GDM1 (cell line): ENCODE measurements around the gene NT5C3B.

Source experiments
- DNase-seq: peaks from one replicate; lab custom pipeline; 2025; lab: John Stamatoyannopoulos, UW

The NT5C3B gene

DNA sequence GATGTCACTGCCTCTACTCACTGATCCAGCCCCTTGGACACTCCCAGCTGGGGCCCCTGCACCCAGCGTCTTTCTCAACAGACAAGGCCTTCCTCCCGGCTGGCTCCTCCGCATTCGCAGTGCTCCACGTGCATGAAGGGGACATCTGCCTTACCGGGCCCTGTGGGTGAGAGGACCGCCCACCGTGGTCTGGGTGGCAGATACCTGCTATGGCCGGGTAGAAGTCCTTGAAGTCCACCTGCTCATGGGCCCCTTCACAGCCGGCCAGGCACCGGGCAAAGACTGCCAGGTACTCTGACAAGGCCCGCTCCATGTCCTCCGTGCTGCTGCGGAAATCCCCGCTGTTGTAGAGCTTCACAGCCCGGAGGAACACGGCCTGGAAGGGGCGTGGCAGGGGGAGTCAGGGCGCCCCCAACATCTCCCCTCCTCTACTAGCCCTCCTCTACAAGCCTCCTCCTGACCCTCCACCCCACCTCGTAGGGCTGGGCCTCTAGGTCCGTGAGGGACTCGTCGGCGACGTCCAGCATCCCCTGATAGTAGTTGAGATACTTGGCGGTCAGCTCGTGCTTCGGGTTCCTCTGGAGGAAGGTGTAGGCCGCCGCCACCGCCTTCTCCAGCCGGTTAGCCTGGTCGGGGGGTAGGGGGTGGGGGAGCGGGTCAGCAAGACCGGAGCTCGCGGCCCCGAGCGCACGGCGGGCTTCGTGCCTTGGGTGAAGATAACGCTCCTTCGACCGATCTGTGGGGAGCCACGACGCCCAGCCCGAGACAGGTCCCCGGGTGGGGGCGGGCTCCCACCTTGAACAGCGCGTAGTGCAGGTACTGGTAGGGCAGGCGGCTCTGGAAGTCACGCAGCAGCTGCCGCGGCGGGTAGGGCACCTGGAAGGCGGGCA lies 25.1 kb downstream of the NT5C3B start:
- DNase-seq = no peak

DNA sequence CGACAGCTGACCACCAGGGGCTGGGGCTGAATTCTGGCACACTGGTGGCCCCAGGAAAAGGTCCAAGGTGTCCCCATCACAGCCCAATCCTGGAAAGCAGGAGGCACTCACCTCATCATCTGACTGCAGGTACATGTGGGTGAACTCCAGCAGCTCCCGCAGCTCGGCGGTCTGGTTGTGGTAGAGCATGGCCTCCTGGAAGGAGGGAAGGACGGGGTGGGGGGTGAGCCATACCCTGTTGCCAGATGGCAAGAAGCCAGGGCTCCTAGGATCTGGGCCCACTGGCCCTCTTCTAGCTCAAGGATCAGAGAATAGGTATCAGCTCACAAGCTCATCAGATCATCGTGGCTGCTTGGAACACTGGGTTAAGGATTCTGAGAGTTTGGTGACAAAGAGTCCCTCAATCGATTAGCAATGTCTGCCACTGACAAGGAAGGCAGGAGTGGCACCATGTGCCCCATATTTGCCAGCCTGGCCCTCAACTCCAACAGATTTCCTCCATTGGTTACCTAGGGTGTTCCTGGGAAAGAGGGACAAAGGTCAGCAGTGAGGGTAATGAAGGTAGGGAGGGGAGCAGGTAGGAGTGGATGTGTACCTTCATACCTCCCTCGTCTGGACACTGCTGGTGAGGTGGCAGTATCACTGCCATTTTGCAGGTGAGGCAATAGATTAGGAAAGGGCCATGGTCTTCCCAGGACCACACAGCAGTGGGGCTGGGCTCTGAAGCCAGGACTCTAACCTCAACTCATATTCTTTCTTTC lies 29.2 kb downstream of the NT5C3B start:
- DNase-seq = no peak

DNA sequence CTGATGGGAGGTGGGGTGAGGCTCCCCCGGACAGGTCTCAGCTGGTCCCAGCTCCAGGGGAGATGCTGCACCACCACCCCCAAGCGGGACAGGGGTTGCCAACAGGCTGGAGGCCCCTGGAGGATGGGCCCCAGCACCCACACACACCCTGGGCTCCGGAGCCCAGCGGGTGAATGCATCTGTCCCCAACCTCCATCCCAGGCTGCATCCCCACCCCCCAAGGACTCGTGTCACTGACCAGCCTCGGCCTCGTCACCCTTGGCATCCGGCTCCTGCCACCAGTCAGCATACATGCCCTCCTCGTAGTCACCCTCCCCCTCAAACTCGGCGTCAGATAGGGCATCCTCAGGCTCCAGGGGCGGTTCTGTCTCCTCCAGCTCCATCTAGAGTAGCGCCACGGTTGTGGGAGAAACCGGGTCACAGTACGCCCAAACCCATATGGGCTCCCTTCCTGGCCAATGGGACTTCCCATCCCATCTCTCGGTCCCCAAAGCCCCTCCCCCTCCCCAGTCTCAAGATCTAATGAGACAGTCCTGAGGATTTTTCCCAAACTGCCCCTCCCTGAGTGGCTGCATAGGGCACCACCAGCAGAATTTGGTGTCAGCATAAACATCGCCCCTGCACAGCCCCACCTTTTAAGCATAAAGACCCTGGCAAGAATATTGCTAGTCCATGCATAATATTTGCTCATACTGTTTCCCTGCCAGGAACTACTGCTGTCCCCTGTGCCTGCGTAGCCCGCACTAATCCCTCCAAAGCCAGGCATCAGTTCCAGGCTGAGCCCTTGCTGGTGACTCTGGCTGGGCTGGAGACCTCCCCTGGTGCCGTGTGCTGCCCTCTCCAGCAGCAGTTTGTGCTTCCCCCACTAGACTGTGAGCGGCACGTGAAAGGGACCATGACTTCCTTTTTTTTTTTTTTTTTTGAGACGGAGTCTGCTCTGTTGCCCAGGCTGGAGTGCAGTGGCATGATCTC lies 32.7 kb downstream of the NT5C3B start:
- DNase-seq = peak; percentile 26

DNA sequence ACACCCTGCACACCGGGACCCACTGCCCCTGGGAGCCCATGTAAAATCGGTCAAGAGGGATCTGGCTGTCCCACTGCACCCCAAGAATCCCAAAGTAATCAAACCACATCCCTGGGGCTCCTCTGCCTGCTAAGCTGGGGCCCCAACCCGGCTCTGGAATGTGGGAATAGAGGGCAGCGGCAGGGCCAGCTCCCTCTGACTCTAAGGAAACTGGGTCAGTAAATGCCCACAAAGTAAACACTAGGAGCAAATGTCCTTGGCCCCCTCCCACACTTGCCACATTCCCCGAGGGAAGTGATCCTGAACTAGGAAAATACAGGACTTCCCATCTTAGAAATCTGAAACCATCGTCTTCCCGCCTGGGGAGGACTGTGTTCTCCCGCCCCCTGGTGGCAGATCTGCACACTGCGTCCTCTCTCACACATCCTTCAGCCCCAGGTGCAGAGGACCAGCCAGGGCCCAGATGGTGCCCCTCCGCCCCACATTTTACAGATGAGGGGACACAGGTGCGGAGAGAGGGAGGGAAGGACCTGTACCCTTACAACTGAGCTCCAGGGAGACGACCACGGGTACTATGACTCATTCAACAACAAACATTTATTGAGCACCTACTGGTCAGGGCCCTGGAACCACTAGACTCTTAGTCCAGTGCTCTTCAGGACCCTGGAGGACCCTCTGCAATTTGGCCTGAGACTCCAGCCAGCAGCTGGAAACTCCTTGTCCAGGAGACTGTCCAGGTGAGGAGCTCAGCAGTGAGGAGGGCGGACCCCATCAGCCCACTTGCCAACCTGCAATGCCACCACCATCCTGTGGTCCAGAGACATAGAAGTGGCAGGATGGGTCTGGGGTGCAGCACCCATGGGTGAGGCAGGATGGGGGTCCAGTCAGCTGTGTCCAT lies 34.4 kb downstream of the NT5C3B start:
- DNase-seq = peak; percentile 21

DNA sequence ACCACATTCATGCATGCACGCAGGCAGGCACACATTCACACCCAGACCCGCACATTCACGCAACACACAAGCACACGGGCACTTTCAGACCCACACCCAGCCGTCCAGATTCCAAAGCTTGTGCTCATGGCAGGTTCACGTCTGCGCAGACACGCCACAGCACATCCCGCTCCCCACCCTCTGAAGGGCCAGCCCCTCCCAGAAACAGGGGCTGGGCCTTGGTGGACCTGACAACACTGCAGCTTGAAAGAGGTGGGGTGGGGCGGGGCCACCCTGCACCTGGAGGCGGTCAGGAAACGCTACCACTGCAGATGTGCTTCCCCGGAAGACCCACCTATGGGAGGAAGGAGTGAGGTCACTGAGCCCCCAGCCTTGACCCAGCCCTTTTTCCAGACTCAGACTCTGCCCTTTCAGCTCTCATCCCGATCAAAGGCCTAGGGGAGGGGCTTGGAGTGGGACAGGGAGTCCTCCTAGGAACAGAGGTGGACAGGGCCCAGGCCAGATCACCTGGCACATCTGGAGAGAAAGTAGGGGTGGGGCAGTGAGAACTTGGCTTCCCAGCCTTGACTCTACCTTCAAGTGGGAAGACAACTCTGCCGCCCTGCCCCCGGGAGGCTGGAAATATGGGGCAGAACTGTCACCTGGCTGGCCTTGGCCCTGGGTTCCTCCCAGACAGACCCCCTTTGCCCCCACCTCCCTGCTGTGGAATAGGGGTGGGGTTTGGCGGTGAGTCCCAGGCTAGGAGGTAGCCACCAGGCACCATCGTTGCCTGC lies 35.2 kb downstream of the NT5C3B start:
- no peak for DNase-seq

DNA sequence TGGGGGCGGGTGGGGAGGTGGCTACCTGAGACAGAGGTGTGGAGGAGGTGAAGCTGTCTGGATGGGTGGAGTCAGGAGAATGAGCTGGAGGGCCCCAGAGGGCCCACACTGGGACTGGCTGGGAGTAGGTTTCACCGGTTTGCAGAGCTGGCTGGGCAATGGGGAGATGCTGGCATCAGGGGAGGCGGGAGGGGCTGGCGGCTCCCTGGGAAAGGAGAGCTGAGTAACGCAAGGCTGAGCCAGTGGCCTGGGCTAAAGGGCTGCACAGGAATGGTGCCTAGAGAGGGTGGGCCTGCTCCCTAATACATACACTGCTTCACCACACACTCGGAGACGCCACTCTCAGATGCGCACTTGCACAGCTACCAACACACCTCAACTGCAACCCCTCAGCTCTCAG lies 36.7 kb downstream of the NT5C3B start:
- no peak for DNase-seq

DNA sequence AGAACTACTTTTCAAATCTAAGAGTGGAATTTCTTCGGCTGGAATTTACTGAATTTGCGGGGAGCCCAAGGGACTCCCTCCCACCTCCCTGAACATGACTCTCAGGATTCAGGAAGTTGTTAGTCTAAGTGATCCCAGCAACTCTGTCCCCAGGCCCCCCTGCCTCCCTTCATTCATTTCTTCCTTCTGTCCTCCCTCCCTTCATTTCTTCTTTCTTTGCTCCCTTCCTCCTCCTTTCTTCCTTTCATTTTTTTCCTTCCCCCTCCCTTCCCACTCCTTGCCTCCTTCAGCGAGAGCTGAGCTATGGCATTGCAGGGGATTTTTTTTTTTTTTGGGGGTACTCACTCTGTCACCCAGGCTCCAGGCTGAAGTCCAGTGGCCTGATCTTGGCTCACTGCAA lies 38.7 kb downstream of the NT5C3B start:
- no peak for DNase-seq

DNA sequence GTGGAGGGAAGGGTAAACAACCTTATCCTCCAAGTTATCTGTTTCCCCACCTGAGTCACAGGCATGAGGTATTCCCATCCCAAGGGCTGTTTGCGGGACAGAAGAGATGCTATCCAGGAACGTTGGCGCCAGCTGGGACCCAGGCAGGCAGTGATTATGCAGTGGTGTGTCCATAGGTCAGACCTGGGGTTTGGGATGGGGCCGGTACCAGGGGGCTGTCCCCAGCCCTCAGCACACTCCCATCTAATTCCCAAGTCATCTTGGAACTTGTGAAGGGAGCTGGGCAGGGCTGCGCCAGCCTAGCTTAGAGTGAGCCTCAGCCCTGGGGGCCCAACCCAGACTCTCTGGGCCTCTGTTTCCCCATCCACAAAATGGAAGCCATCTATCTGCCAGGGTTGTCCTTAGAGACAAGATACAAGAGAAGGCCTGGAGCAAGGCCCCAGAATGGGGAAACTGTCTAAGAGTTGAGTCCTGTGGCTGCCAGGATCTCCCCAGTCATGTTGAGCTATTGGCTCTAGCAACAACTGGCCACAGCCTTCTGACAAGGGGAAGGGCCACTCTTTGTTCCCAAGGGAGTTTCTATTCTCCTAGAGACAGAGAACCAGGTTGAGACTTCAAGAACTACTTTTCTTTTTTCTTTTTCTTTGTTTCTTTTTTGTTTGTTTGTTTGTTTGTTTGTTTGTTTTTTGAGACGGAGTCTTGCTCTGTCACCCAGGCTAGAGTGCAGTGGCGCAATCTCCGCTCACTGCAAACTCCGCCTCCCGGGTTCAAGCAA lies 39.7 kb downstream of the NT5C3B start:
- DNase-seq = no peak

DNA sequence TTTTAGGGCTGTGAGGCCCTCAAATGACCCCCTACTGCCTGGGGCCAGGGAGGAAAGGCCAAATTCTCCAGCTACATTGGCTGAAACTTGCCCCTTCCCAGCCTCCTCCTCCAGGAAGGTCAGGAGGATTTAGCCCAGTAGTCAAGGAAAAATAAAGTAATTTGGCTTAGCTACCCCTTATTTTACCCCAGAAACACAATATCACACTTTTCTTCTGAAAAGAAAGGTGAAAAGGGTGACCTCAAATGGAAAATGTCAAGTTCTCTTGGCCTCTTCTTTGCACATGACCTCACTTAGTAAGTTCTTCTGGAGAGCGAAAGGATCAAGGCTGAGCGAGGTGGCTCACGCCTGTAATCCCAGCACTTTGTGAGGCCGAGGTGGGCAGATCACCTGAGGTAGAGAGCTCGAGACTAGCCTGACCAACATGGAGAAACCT lies 41.5 kb downstream of the NT5C3B start:
- DNase-seq = no peak

DNA sequence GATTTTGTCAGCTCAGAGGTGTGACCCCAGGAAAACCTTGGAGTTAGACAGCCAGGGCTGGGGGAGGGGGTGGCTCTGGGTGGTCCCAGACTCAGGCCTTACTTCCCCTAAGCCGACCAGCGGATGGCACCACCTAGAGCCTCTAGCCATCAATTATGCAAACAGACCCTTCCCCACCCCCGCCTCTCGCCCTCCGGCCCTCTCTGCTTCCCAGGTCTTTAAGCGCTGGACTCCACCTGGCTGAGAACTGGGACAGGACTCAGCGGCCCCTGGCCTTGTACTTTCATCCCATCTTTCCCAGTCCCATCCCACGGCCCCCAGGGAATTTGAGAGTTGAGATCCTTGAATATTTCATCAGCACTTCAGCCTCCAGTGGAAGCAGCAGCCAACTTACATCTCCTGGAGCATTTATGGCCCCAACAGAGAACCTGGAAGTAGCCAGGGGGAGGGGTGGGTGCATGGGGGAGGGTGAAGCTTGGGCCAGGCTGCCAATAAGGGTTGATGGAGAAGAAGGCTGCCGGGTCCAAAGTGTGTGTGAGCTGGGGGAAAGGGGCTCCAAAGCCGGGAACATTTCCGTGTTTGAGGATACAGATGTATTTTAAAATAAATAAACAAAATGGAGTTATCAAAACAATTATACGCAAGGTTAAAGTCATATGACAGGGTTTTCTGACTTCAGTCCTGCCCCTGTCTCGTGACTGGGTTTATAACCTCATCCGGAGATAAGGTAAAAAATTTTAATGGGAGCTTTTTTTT lies 42.1 kb downstream of the NT5C3B start:
- no peak for DNase-seq

DNA sequence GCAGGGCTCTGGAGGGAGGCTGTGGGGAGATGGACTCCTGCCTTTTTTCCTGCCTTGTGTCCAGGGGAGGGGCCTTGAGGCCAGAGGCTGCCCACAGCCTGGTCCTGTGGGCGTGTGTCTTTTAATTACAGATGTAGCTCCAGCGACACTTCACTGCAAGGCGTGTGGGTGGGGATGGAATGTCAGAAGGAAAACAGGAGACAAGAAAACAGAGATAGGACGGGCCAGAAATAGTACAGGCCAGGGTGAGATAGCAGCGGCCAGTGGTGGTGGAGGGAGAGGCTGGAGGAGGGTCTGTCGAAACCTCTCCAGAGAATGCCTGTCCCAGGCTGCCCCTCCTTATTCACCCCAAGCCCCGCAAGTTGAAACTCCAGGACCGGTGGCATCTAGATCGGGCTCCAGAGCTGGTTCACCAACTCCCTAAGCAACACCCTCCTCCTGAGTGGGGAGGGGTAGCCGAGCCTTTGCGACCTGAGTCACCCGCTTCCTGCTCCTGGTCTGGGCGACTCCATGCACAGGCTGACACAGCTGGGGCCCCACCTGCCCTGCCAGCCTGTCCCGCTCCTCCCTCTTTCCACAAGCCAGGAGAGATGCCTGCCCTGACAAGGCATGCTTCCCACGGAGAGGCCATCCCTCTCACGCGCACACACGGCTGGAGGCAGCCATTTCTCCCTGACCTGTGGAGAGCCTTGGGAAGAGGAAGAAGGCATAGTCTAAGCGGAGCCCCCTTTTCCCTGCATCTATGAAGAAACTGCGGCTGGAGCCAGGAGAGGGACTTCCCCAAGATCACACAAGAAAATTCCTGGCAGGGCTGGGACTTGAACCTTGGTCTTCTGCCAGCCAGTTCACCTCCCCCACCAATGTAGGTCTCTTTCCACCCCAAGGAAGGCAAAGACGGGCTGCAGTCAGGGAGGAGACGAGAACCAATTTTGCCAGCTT lies 42.9 kb downstream of the NT5C3B start:
- peak; percentile 28 for DNase-seq

DNA sequence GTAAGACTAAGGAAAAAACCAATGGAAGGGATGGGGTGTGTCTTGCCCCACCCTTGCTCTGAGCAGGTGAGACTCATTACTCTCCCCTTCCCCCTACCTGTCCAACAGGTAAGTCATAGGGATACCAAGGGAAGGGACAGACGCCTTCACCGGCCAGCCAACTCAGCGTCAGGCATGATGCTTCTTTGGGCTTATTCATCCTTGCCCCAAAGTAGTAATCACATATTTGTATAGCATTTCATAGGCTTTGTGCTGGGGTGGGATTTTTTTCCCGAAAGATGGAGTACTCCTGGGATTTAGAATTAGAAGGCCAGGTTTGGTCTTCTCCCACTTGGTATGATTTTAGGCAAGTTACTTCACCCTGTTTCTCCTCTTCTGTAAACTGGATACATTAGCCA lies 49.0 kb downstream of the NT5C3B start:
- DNase-seq = no peak

DNA sequence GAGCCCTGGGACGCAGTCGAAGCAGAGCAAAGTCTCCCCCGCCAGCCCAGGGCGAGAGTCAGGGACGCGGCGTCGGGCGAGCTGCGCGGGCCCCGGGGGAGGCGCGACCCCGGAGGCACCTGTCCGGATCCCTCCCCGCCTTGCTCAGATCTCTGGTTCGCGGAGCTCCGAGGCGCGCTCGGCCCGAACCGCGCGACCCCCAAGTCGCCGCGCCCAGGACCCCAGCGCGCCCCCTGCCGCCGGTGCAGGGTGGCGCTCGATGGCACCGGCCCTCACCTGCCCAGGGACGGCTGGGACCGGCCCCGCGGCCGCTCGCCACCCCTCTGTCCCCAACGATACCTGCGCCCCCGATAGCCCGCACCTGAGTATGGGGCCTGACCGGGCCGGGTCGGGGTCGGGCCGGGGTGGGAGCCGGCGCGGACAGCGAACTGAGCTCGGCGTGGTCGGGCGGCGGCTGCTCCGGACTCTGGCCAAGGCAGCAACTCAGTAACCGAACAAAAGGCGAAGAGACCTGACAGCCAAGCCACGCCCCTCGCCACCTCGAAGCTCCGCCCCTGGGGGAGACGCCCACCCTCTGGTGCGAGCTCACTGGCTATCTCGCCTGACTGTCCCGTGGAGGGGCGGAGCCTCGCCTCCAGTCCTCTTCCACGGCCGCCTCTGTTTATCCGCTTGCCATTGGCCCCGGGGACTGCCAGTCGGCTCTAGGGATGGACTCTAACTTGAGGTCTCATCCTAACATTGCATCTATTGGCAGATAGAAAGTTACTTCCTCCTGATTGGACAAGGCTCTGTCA lies 49.6 kb downstream of the NT5C3B start, which contains the start of gene JUP:
JUP (minus strand) TSS at position 485 of the 794 bp plus-strand sequence. CDS start 14,857 bp downstream, outside the sequence.
- peak; percentile 99 for DNase-seq

DNA sequence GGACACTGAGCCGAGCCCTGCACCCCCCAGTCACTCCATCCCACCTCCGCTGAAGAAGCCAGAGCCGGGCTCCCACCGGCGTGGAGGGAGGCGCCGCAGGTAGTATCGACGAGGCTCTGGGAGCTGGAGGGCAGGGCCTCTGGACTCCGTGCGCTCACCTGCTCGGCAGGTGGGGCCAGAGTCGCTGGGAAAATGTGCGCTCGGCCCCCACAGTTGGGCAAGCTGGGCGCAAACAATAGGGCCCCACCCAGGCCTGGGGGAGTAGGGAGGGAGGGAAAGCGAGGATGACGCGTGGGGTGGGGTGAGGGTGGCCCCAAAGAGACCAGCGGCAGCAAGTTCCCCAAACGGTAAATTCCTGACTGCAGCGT lies 50.2 kb downstream of the NT5C3B start:
- DNase-seq = no peak

DNA sequence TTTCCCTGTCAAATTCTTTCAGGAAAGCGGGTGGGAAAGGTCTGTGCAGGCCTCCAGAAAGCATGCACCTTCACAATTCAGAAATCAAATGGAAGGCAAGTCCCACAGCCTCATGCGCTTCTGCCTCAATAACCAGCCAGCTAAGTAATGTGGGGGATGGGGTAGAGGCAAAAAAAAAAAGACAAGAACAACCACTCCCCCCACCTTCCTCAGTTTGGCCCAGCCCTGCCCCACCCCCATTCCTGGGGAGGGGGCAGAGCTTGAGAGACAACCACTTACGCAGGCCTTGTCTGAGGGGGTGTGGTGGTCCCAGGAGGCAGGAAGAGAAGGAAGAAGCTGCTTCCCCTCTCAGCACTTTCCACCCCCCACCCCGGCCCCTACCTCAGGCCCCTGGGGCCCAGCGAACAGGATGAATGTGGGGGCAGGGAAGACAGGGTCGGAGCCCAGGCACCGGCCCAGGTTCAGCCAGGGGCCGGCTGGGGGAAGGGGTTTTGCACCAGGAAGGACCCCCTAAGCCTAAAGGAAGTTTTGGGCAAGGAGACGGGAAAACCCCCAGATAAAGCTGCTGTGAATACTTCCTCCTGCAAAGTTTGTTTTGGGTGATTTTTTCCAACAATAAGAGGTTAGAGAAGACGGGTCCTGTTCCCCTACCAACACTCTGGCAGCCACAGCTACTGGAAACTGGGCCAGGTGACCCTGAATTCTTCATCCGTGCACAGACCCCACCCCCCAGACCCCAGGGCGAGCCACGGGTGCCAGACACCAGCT lies 50.8 kb downstream of the NT5C3B start:
- peak; percentile 97 for DNase-seq
